Uterus (tissue), 2 donors: ENCODE measurements around the gene RAD9A.

Experiments
- CTCF ChIP-seq, 4 experiments: fragments of 200-600 bp in 2 of 4; fragments of 450-650 bp in 2 of 4; sonication (generic) in 2 of 4; IDR thresholded peaks; one replicate each; pipeline ENCODE4 v1.5.1; 2016 to 2019; ENCODE audit warnings: antibody characterized with exemption in 4 of 4, mild to moderate bottlenecking in 2 of 4, moderate library complexity in 1 of 4
- POLR2A ChIP-seq, 2 donors: fragments of 450-650 bp; IDR thresholded peaks; one replicate each; pipeline ENCODE4 v1.6.1; 2016; ENCODE audit warnings: antibody characterized with exemption in 2 of 2, mild to moderate bottlenecking in 1 of 2, moderate library complexity in 1 of 2

- TF ChIP-seq CTCF (IDR thresholded peaks at IDR 0.05): no peak
- TF ChIP-seq POLR2A (IDR thresholded peaks at IDR 0.05): no peak
Measured at GRCh38 chr11:67420147-67420645, 28.4 kb downstream of the RAD9A start.
